Heart right ventricle (tissue), 16 donors: ENCODE measurements around the gene WBP11. TPM values are rescaled to one million over a fixed set of nuclear protein-coding genes. Genes with fewer than 3 reads are reported as not detected.

Experiments used
- ATAC-seq, 8 donors: fragments of 200-7000 bp; cut with Tn5 transposase; one replicate each; pipeline ENCODE4 v1.9.1; 2020; ENCODE audit warnings: mild to moderate bottlenecking in 8 of 8, moderate library complexity in 8 of 8, moderate number of reproducible peaks in 1 of 8
- DNase-seq, 2 donors: peaks; one replicate each; pipeline ENCODE4 v3.0.0-alpha.2; 2020
- H3K27ac ChIP-seq, 10 donors: fragments of 200-600 bp; sonication (generic) in 2 of 10; one replicate each; pipeline versions ENCODE4 v1.5.0 to v1.8.0; 2020 to 2022; ENCODE audit warnings: mild to moderate bottlenecking in 3 of 10
- H3K27me3 ChIP-seq, 7 donors: fragments of 200-600 bp; one replicate each; pipeline ENCODE4 v1.8.0; 2021 to 2022; ENCODE audit warnings: mild to moderate bottlenecking in 2 of 7
- H3K36me3 ChIP-seq, 9 donors: fragments of 200-600 bp; sonication (generic) in 1 of 9; one replicate each; pipeline versions ENCODE4 v1.5.0 to v1.8.0; 2020 to 2022; ENCODE audit warnings: mild to moderate bottlenecking in 2 of 9
- H3K4me1 ChIP-seq, 9 donors: fragments of 200-600 bp; sonication (generic) in 1 of 9; one replicate each; pipeline versions ENCODE4 v1.5.0 to v1.8.0; 2020 to 2022; ENCODE audit warnings: mild to moderate bottlenecking in 4 of 9
- H3K4me3 ChIP-seq, 10 donors: fragments of 200-600 bp; sonication (generic) in 2 of 10; one replicate each; pipeline versions ENCODE4 v1.5.0 to v1.8.0; 2020 to 2022; ENCODE audit warnings: mild to moderate bottlenecking in 7 of 10, moderate library complexity in 2 of 10
- H3K9me3 ChIP-seq, 11 donors: fragments of 200-600 bp in 10 of 11; sonication (generic) in 2 of 11; one replicate each; pipeline versions ENCODE4 v1.5.0 to v1.8.0; 2013 to 2022; ENCODE audit warnings: mild to moderate bottlenecking in 2 of 11, control low read depth in 1 of 11, moderate library complexity in 1 of 11
- WGBS, 2 donors: extraction: QIAGEN DNeasy Blood & Tissue Kit; methylation state at CpG; one replicate each; pipeline ENCODE4 v1.1.7; 2013; ENCODE audit warnings: inconsistent platforms in 1 of 2; 5-methylcytosine and 5-hydroxymethylcytosine counted together
- intact Hi-C, 10 donors: fragments of 100-400 bp; cut with DNase I; formaldehyde crosslinking; loops; one replicate each; pipeline versions ENCODE4 v1.11.1 to v1.14.2; 2022
- polyA plus RNA-seq, 2 donors: library from polyadenylated mRNA; stranded (reverse); fragments of 200-250 nt; gene quantifications; one replicate each; pipeline ENCODE4 v1.2.3, GENCODE V29; 2013
- total RNA-seq, 10 donors: library from RNA; stranded (reverse); fragmentation: NEBNext Ultra II Directional in 3 of 10; extraction: Animal tissue kit (Norgen Biotek cat#: 25700) in 3 of 10; gene quantifications; one replicate each; pipeline versions ENCODE4 v1.2.1 to v1.2.4, GENCODE V29; 2021 to 2023
- TF ChIP-seq, protein P1 (sequence below), 9 donors: fragments of 200-600 bp; sonication (generic) in 2 of 9; IDR thresholded peaks; one replicate each; pipeline versions ENCODE4 v1.5.0 to v1.8.0; 2021 to 2022; ENCODE audit warnings: antibody characterized with exemption in 9 of 9, mild to moderate bottlenecking in 5 of 9, moderate library complexity in 1 of 9
- donor health status: Arrhythmogenic right ventricular cardiomyopathy.
- donor health status: ischemic (EF 13 %, LVEDD 7.1; RV severe dilation, severe dysfunction).
- donor health status: healthy with polysubstance abuse.
- donor health status: DM: no; HTN: yes; CAD: no.
- donor health status: DM: no; HTN: no; CAD: no.
- donor health status: ischemic (EF 25% LVEDD 6.9; RV normal size, moderate dysfunction).
- donor health status: ischemic (EF 25% LVEDD 5.7; RV mildly dilated, moderate dysfunction).
- donor health status: healthy.
- donor health status: DM: yes; HTN: yes; CAD: no.
- donor health status: Ischemic cardiomyopathy.
- donor health status: ischemic (EF 35%, LVEDD 5.7; RV mildly dilated, moderate dysfunction).
- donor health status: nonischemic (EF 11% LVEDD 7.7; RV severe dilation, severe dysfunction).
- donor health status: DM: yes; HTN: yes; CAD: no.
- donor health status: PGD.
- donor health status: ischemic (EF 29% LVEDD 5.4; RV normal size, mild dysfunction).
- donor health status: nonischemic (EF 23%, LVEDD 6.1; RV moderate dilation, normal function).

Gene WBP11
- total and polyA plus RNA-seq, 12 donors: 11.9 to 62.3 (median 54.3) TPM

DNA sequence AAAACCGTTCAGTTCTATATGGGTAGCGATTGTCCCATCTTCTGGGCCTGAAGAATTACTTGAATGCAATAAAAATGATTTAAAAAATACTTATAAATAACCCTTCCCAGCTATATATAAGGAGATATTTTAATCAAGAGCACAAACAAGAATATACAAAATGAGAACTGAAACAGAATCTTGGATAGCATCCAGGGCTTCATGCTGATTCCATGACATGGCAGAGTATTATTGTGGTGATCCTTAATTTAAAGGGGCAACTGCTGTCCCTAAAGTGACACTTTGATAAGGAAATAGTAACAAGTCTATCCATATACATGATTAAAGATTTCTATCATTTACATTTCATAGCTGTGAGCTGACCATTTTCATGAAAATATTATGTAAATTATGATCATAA, 18.8 kb downstream of the WBP11 start:
- WGBS, 2 donors: 94% methylated on average over 2 of the region's 2 CpGs
- Histone ChIP-seq H3K9me3 (no peaks in the 10 kb centered on the region), H3K4me1 (peaks cover 0 to 10% (median 0%) of the 10 kb centered on the region in 9 donors), H3K27ac (peak overlapping the region in 1 of 10 donors; percentile 67), H3K4me3 (no peak overlapping the region), H3K27me3 (no peaks in the 10 kb centered on the region), H3K36me3 (peaks cover 0 to 59% (median 30%) of the 10 kb centered on the region in 9 donors)
- DNase-seq: no peak
- intact Hi-C loops: no loop called here
- TF ChIP-seq, protein P1, sequence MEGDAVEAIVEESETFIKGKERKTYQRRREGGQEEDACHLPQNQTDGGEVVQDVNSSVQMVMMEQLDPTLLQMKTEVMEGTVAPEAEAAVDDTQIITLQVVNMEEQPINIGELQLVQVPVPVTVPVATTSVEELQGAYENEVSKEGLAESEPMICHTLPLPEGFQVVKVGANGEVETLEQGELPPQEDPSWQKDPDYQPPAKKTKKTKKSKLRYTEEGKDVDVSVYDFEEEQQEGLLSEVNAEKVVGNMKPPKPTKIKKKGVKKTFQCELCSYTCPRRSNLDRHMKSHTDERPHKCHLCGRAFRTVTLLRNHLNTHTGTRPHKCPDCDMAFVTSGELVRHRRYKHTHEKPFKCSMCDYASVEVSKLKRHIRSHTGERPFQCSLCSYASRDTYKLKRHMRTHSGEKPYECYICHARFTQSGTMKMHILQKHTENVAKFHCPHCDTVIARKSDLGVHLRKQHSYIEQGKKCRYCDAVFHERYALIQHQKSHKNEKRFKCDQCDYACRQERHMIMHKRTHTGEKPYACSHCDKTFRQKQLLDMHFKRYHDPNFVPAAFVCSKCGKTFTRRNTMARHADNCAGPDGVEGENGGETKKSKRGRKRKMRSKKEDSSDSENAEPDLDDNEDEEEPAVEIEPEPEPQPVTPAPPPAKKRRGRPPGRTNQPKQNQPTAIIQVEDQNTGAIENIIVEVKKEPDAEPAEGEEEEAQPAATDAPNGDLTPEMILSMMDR (IDR thresholded peaks at IDR 0.05): no peak
- no peak for ATAC-seq

DNA sequence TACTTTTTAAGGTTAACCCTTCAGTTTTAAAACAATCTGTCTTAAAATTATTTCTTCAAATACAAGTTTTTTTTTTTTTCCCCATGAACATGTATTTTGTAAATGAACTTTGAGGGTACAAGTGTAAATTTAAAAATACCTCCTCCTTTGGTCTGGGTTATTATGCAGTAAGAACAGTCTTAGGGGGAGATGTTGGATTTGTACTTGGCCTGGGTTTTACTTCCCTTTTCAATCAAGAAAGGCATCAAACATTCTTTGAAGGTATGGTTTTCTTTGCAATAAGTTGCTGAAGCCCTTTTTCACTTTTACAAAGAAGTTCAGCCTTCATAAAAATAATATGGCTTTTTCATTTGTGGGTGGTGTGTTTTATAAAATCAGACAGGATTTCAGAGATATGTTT, 20.5 kb downstream of the WBP11 start:
- no peak overlapping the region for H3K27ac ChIP-seq
- H3K36me3 ChIP-seq: peaks cover 0 to 42% (median 14%) of the 10 kb centered on the region in 9 donors

DNA sequence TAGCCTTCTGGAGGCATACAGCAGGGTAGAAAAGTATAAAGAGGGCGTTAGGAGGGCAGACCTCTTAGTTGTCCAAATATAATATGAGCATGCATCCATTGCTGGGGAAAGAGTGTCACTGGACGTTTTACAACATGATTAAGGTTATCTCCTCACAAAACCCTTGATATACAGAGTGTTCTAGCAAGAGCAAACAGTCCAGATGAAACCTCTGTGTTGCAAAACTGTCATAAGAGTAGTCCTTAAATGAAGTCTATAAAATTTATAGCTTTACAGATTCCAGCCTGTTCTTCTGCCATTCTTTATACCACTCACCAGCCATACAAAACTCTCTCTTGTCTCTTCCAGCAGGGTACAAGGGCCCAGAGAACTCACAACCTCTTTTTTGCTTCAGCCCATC, 21.7 kb downstream of the WBP11 start:
- peaks cover 0 to 10% (median 0%) of the 10 kb centered on the region in 9 donors for H3K4me1 ChIP-seq
- TF ChIP-seq, protein P1 (IDR thresholded peaks at IDR 0.05): no peak
- intact Hi-C loops: no loop called here
- DNase-seq (no peak), ATAC-seq (no peak)
- H3K4me3 ChIP-seq: no peak overlapping the region
- no peak overlapping the region for H3K27ac ChIP-seq
- H3K9me3 ChIP-seq: no peaks in the 10 kb centered on the region
- H3K36me3 ChIP-seq: peaks cover 0 to 30% (median 3%) of the 10 kb centered on the region in 9 donors
- WGBS, 2 donors: 55 to 56% methylated on average over 2 of the region's 2 CpGs
- no peaks in the 10 kb centered on the region for H3K27me3 ChIP-seq

More for the DNA sequence above, 20.5 kb downstream of the WBP11 start:
- Histone ChIP-seq H3K27me3 (no peaks in the 10 kb centered on the region), H3K4me3 (no peak overlapping the region), H3K9me3 (no peaks in the 10 kb centered on the region), H3K4me1 (peaks cover 0 to 10% (median 0%) of the 10 kb centered on the region in 9 donors)
- ATAC-seq: no peak
- no peak for DNase-seq
- intact Hi-C loops: no loop called here
- TF ChIP-seq, protein P1 (IDR thresholded peaks at IDR 0.05): no peak

DNA sequence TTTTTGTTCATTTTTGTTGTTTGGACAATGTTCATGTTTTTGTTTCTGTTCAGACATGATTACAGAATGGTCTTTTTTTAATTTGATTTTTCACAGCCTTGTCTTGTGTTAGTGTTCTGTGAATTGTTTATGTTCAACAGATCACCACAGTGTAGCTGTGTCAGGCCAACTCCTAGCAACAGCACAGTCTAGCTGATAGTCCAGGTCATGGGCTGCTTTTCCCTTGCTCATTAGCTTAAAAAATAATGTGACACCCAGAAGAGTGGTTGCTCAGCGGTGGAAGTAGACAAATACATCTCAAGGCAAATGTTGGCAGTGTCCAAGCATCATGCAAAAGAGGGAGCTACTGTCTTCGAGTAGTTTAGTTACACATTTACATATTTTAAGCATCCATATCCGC, 22.4 kb downstream of the WBP11 start:
- H3K27ac ChIP-seq: no peak overlapping the region
- no peaks in the 10 kb centered on the region for H3K9me3 ChIP-seq
- H3K27me3 ChIP-seq: no peaks in the 10 kb centered on the region
- H3K4me3 ChIP-seq: peak overlapping the region in 1 of 10 donors; percentile 16
- TF ChIP-seq, protein P1 (IDR thresholded peaks at IDR 0.05): no peak
- H3K4me1 ChIP-seq: peaks cover 0 to 16% (median 0%) of the 10 kb centered on the region in 9 donors
- ATAC-seq: no peak
- peaks cover 0 to 23% (median 0%) of the 10 kb centered on the region in 9 donors for H3K36me3 ChIP-seq
- intact Hi-C loops: no loop called here
- no peak for DNase-seq
- WGBS, 2 donors: 85 to 88% methylated on average over 3 of the region's 3 CpGs
